Common myeloid progenitor, CD34-positive (primary cell): ENCODE measurements around the gene UST.

Experiments
- CTCF ChIA-PET: fragments of 350-600 bp; sonication (Branson Sonifier 250); formaldehyde crosslinking; loops from one replicate; lab custom pipeline; 2021; ENCODE audit warnings: antibody characterized with exemption; lab: Charles Lee
- POLR2A ChIA-PET: fragments of 350-600 bp; sonication (Branson Sonifier 250); formaldehyde crosslinking; loops from one replicate; lab custom pipeline; 2021; ENCODE audit warnings: antibody characterized with exemption; lab: Charles Lee
- DNase-seq, 3 donors: peaks; one replicate each; pipeline versions ENCODE4 v3.0.0 to v3.0.0-alpha.2; 2013
- H3K27ac ChIP-seq, 2 experiments: 1 replicate in 1 of 2; 2 replicates in 1 of 2; pipeline ENCODE4 v1.7.0; 2013; ENCODE audit warnings: inconsistent platforms in 2 of 2, low read length in 2 of 2, mild to moderate bottlenecking in 2 of 2, low read depth in 1 of 2, moderate library complexity in 1 of 2; ENCODE audit not compliant: severe bottlenecking in 2 of 2, insufficient read depth in 1 of 2, poor library complexity in 1 of 2
- H3K27me3 ChIP-seq, 5 experiments: replicated peaks in 2 of 5; 1 replicate in 3 of 5; 2 replicates in 2 of 5; pipeline versions ENCODE4 v1.6.1 to v1.7.0; 2013; ENCODE audit warnings: low read length in 4 of 5, mild to moderate bottlenecking in 2 of 5, moderate library complexity in 2 of 5, inconsistent platforms in 1 of 5; ENCODE audit not compliant: insufficient read depth in 5 of 5, control insufficient read depth in 4 of 5
- H3K36me3 ChIP-seq, 4 experiments: 1 replicate in 2 of 4; 2 replicates in 2 of 4; pipeline versions ENCODE4 v1.6.1 to v1.7.0; 2013; ENCODE audit warnings: low read length in 3 of 4, control low read depth in 1 of 4, mild to moderate bottlenecking in 1 of 4; ENCODE audit not compliant: control insufficient read depth in 4 of 4, insufficient read depth in 4 of 4
- H3K4me1 ChIP-seq, 4 experiments: 1 replicate in 3 of 4; 2 replicates in 1 of 4; pipeline versions ENCODE4 v1.6.1 to v1.7.1; 2013; ENCODE audit warnings: low read length in 3 of 4, mild to moderate bottlenecking in 3 of 4, control low read depth in 1 of 4, inconsistent platforms in 1 of 4, moderate library complexity in 1 of 4; ENCODE audit not compliant: control insufficient read depth in 4 of 4, insufficient read depth in 4 of 4; ENCODE audit errors: control extremely low read depth in 1 of 4
- H3K4me3 ChIP-seq, 7 experiments: 1 replicate in 4 of 7; 2 replicates in 3 of 7; pipeline versions ENCODE4 v1.5.1 to v1.7.0; 2013; ENCODE audit warnings: mild to moderate bottlenecking in 7 of 7, low read length in 6 of 7, moderate library complexity in 6 of 7, inconsistent platforms in 2 of 7, low read depth in 2 of 7, control low read depth in 1 of 7; ENCODE audit not compliant: insufficient read depth in 4 of 7, control insufficient read depth in 1 of 7; ENCODE audit errors: extremely low read depth in 1 of 7
- H3K9me3 ChIP-seq, 5 experiments: 1 replicate in 4 of 5; 2 replicates in 1 of 5; pipeline versions ENCODE4 v1.6.1 to v1.7.1; 2013; ENCODE audit warnings: low read length in 4 of 5, mild to moderate bottlenecking in 2 of 5, inconsistent platforms in 1 of 5, low read depth in 1 of 5, moderate library complexity in 1 of 5; ENCODE audit not compliant: control insufficient read depth in 4 of 5, insufficient read depth in 2 of 5; ENCODE audit errors: control extremely low read depth in 1 of 5
- WGBS: methylation state at CpG from one replicate; pipeline ENCODE4 v1.1.5; 2013; ENCODE audit not compliant: insufficient coverage; 5-methylcytosine and 5-hydroxymethylcytosine counted together

The UST gene

GRCh38 chr6:148703900-148704299 is 42.9 kb upstream of the UST start:
- H3K27me3 ChIP-seq: no peaks in the 10 kb centered on the region
- H3K9me3 ChIP-seq: peaks cover 0 to 1% (median 0%) of the 10 kb centered on the region in 5 experiments
- no peak overlapping the region for H3K4me3 ChIP-seq
- POLR2A ChIA-PET: no interaction called here
- H3K27ac ChIP-seq: no peak overlapping the region
- no CpG with 5 or more reads among the region's 2 CpGs for WGBS
- CTCF ChIA-PET: interaction anchor here (1.5 kb wide), 1 partner anchor 15 kb away, joined by 3 read pairs; no protein-coding TSS in a partner anchor
- DNase-seq: no peak
- H3K4me1 ChIP-seq: peaks cover 5 to 17% (median 6%) of the 10 kb centered on the region in 4 experiments
- H3K36me3 ChIP-seq: no peaks in the 10 kb centered on the region

GRCh38 chr6:148704400-148705246 is 42.2 kb upstream of the UST start:
- Histone ChIP-seq H3K27me3 (no peaks in the 10 kb centered on the region), H3K27ac (no peak overlapping the region), H3K4me3 (no peak overlapping the region), H3K36me3 (no peaks in the 10 kb centered on the region), H3K4me1 (peaks cover 5 to 17% (median 6%) of the 10 kb centered on the region in 4 experiments), H3K9me3 (peaks cover 0 to 1% (median 0%) of the 10 kb centered on the region in 5 experiments)
- ChIA-PET POLR2A (no interaction called here), CTCF (interaction anchor here (0.7 to 1.5 kb wide), 2 partner anchors 16 to 54 kb away, joined by 3 read pairs; no protein-coding TSS in a partner anchor)
- DNase-seq: peak in 2 of 3 donors; percentile 60 to 73
- WGBS: 76% methylated on average over 6 of the region's 7 CpGs

GRCh38 chr6:148708707-148709106 is 38.1 kb upstream of the UST start:
- Histone ChIP-seq H3K9me3 (peaks cover 0 to 2% (median 0%) of the 10 kb centered on the region in 5 experiments), H3K4me3 (no peak overlapping the region), H3K27me3 (no peaks in the 10 kb centered on the region), H3K36me3 (no peaks in the 10 kb centered on the region), H3K27ac (no peak overlapping the region), H3K4me1 (peaks cover 0 to 5% (median 2%) of the 10 kb centered on the region in 4 experiments)
- ChIA-PET POLR2A (no interaction called here), CTCF (interaction anchor here (1.1 to 1.7 kb wide), 3 partner anchors 9 to 84 kb away, joined by 3 to 5 read pairs (median 4); no protein-coding TSS in a partner anchor)
- WGBS: no CpG with 5 or more reads among the region's 1 CpG
- no peak for DNase-seq

GRCh38 chr6:148709577-148709976 is 37.3 kb upstream of the UST start:
- 100% methylated on average over 1 of the region's 1 CpG for WGBS
- ChIA-PET CTCF (interaction anchor here (1.7 kb wide), 1 partner anchor 8 kb away, joined by 5 read pairs; no protein-coding TSS in a partner anchor), POLR2A (no interaction called here)
- peaks cover 0 to 3% (median 2%) of the 10 kb centered on the region in 5 experiments for H3K9me3 ChIP-seq
- DNase-seq: no peak
- H3K36me3 ChIP-seq: no peaks in the 10 kb centered on the region
- no peak overlapping the region for H3K27ac ChIP-seq
- H3K27me3 ChIP-seq: no peaks in the 10 kb centered on the region
- H3K4me1 ChIP-seq: peaks cover 0 to 5% (median 2%) of the 10 kb centered on the region in 4 experiments
- H3K4me3 ChIP-seq: no peak overlapping the region

- CTCF ChIA-PET: no interaction called here
- peaks cover 0 to 5% (median 0%) of the 10 kb centered on the region in 4 experiments for H3K4me1 ChIP-seq
Observed at GRCh38 chr6:148711833-148712654, 34.8 kb upstream of the UST start.

GRCh38 chr6:148713033-148713738 is 33.6 kb upstream of the UST start:
- H3K4me1 ChIP-seq: peaks cover 0 to 5% (median 0%) of the 10 kb centered on the region in 4 experiments
- no peak for DNase-seq
- no peak overlapping the region for H3K4me3 ChIP-seq
- no peaks in the 10 kb centered on the region for H3K27me3 ChIP-seq
- WGBS: no CpG with 5 or more reads among the region's 1 CpG
- H3K27ac ChIP-seq: no peak overlapping the region
- peaks cover 0 to 3% (median 2%) of the 10 kb centered on the region in 5 experiments for H3K9me3 ChIP-seq
- H3K36me3 ChIP-seq: no peaks in the 10 kb centered on the region
- CTCF ChIA-PET: no interaction called here
- POLR2A ChIA-PET: no interaction called here

More at GRCh38 chr6:148711833-148712654, 34.8 kb upstream of the UST start:
- Histone ChIP-seq H3K27me3 (no peaks in the 10 kb centered on the region), H3K27ac (no peak overlapping the region), H3K4me3 (no peak overlapping the region), H3K36me3 (no peaks in the 10 kb centered on the region), H3K9me3 (peaks cover 0 to 3% (median 2%) of the 10 kb centered on the region in 5 experiments)
- DNase-seq: peak; percentile 22 to 81 (median 71)
- POLR2A ChIA-PET: no interaction called here
- WGBS: no CpG with 5 or more reads among the region's 5 CpGs
